ENCODE data around the gene IMPDH2.
"Not testable (repeated sequence)": the region's sequence is repeated elsewhere in the genome, so short reads cannot be mapped to it uniquely, and the experiment has no call there.

The IMPDH2 gene

GRCh38 chr3:49016414-49017228 lies 12.6 kb downstream of the IMPDH2 start:
- Histone ChIP-seq H4K20me1 (peaks cover 62% of the 10 kb centered on the region), H3K4me3 (peak overlapping the region; percentile 96), H3K27ac (peak overlapping the region; percentile 100; the same call in 1 of the 2 replicates)

GRCh38 chr3:49015765-49016164 lies 13.4 kb downstream of the IMPDH2 start:
- no peak overlapping the region for H3K4me2 ChIP-seq
- no peaks in the 10 kb centered on the region for H3K9me3 ChIP-seq
- H3K4me3 ChIP-seq: no peak overlapping the region
- no peak for TF ChIP-seq Cebpa-rat (IDR thresholded peaks at IDR 0.05)
- H4K20me1 ChIP-seq: peaks cover 70% of the 10 kb centered on the region
- H3K9ac ChIP-seq: no peak overlapping the region
- no peak overlapping the region for H3K27ac ChIP-seq
- H3K27me3 ChIP-seq: no peaks in the 10 kb centered on the region
- H3K36me3 ChIP-seq: peaks cover 62% of the 10 kb centered on the region
- peaks cover 52% of the 10 kb centered on the region for H3K4me1 ChIP-seq

More at GRCh38 chr3:49016414-49017228, 12.6 kb downstream of the IMPDH2 start:
- Histone ChIP-seq H3K27me3 (no peaks in the 10 kb centered on the region), H3K9ac (peak overlapping the region; percentile 100), H3K36me3 (peaks cover 54% of the 10 kb centered on the region), H3K4me1 (peaks cover 52% of the 10 kb centered on the region), H3K4me2 (peak overlapping the region; percentile 97), H3K9me3 (no peaks in the 10 kb centered on the region)
- TF ChIP-seq Cebpa-rat (IDR thresholded peaks at IDR 0.05): no peak

GRCh38 chr3:49015072-49015471 lies 14.1 kb downstream of the IMPDH2 start:
- peaks cover 69% of the 10 kb centered on the region for H3K36me3 ChIP-seq

GRCh38 chr3:49013738-49014660 lies 15.2 kb downstream of the IMPDH2 start:
- no peak for TF ChIP-seq Cebpa-rat (IDR thresholded peaks at IDR 0.05)
- H3K4me2 ChIP-seq: peak overlapping the region; percentile 17; the same call in 1 of the 2 replicates
- no peak overlapping the region for H3K4me3 ChIP-seq
- H3K9ac ChIP-seq: no peak overlapping the region
- no peak overlapping the region for H3K27ac ChIP-seq
- H4K20me1 ChIP-seq: peaks cover 87% of the 10 kb centered on the region
- no peaks in the 10 kb centered on the region for H3K27me3 ChIP-seq
- H3K9me3 ChIP-seq: no peaks in the 10 kb centered on the region
- H3K4me1 ChIP-seq: peaks cover 56% of the 10 kb centered on the region
- H3K36me3 ChIP-seq: peaks cover 78% of the 10 kb centered on the region

More at GRCh38 chr3:49015072-49015471, 14.1 kb downstream of the IMPDH2 start:
- no peaks in the 10 kb centered on the region for H3K9me3 ChIP-seq
- no peaks in the 10 kb centered on the region for H3K27me3 ChIP-seq
- no peak for TF ChIP-seq Cebpa-rat (IDR thresholded peaks at IDR 0.05)
- no peak overlapping the region for H3K4me2 ChIP-seq
- peaks cover 77% of the 10 kb centered on the region for H4K20me1 ChIP-seq
- H3K27ac ChIP-seq: no peak overlapping the region
- H3K9ac ChIP-seq: no peak overlapping the region
- H3K4me3 ChIP-seq: no peak overlapping the region
- H3K4me1 ChIP-seq: peaks cover 53% of the 10 kb centered on the region

- Histone ChIP-seq H3K9ac (no peak overlapping the region), H3K4me2 (no peak overlapping the region; the same call in 1 of the 2 replicates), H4K20me1 (peaks cover 95% of the 10 kb centered on the region), H3K27me3 (no peaks in the 10 kb centered on the region), H3K4me1 (peaks cover 60% of the 10 kb centered on the region), H3K9me3 (no peaks in the 10 kb centered on the region), H3K27ac (no peak overlapping the region), H3K36me3 (peaks cover 78% of the 10 kb centered on the region), H3K4me3 (no peak overlapping the region)
- TF ChIP-seq Cebpa-rat (IDR thresholded peaks at IDR 0.05): no peak
Measured at GRCh38 chr3:49013113-49013737, 16.0 kb downstream of the IMPDH2 start.

GRCh38 chr3:49012441-49013017 lies 16.7 kb downstream of the IMPDH2 start:
- Histone ChIP-seq H3K27me3 (no peaks in the 10 kb centered on the region), H3K4me3 (no peak overlapping the region), H4K20me1 (peaks cover 97% of the 10 kb centered on the region), H3K4me1 (peaks cover 62% of the 10 kb centered on the region), H3K9ac (no peak overlapping the region), H3K9me3 (no peaks in the 10 kb centered on the region), H3K27ac (no peak overlapping the region), H3K36me3 (peaks cover 78% of the 10 kb centered on the region), H3K4me2 (no peak overlapping the region)
- no peak for TF ChIP-seq Cebpa-rat (IDR thresholded peaks at IDR 0.05)

GRCh38 chr3:49009396-49009795 lies 19.8 kb downstream of the IMPDH2 start:
- H3K27ac ChIP-seq: no peak overlapping the region
- H3K9ac ChIP-seq: no peak overlapping the region
- peak overlapping the region; percentile 57 for H3K4me2 ChIP-seq
- peaks cover 59% of the 10 kb centered on the region for H3K36me3 ChIP-seq
- H3K9me3 ChIP-seq: no peaks in the 10 kb centered on the region
- no peaks in the 10 kb centered on the region for H3K27me3 ChIP-seq
- no peak overlapping the region for H3K4me3 ChIP-seq
- no peak for TF ChIP-seq Cebpa-rat (IDR thresholded peaks at IDR 0.05)
- H4K20me1 ChIP-seq: peaks cover 66% of the 10 kb centered on the region
- H3K4me1 ChIP-seq: peaks cover 51% of the 10 kb centered on the region

- Histone ChIP-seq H4K20me1 (peaks cover 58% of the 10 kb centered on the region), H3K9ac (peak overlapping the region; percentile 98)
Measured at GRCh38 chr3:49008627-49009026, 20.6 kb downstream of the IMPDH2 start.

More at GRCh38 chr3:49008627-49009026, 20.6 kb downstream of the IMPDH2 start:
- H3K4me3 ChIP-seq: peak overlapping the region; percentile 87
- H3K9me3 ChIP-seq, H3K27me3 ChIP-seq: not testable (repeated sequence)
- H3K4me2 ChIP-seq: peak overlapping the region; percentile 97
- H3K36me3 ChIP-seq: peaks cover 51% of the 10 kb centered on the region
- H3K27ac ChIP-seq: 0 out of 2 replicates have a peak overlapping the region, but pooled peaks have one; percentile 99
- H3K4me1 ChIP-seq: peaks cover 44% of the 10 kb centered on the region
